A549 (cell line): Measurements from ENCODE around the gene ANKRD33B. TPM values are rescaled to one million over a fixed set of nuclear protein-coding genes. Genes with fewer than 3 reads are reported as not detected.

Experiments
- ATAC-seq, 2 experiments: fragments of 200-7000 bp in 1 of 2; fragments of >200 bp in 1 of 2; cut with Nextera tagmentation in 1 of 2; cut with Tn5 transposase in 1 of 2; 3 replicates each; pipeline versions ENCODE4 v1.8.0 to v1.9.1; 2018 to 2020; ENCODE audit warnings: mild to moderate bottlenecking in 1 of 2, moderate library complexity in 1 of 2
- CTCF ChIA-PET: fragments of 300-600 bp; sonication (Branson Sonifier 250); formaldehyde crosslinking; extraction: SDS; loops from one replicate; lab custom pipeline; 2021; ENCODE audit warnings: antibody characterized with exemption, inconsistent platforms; lab: Yijun Ruan, JAX
- POLR2A ChIA-PET: fragments of 350-600 bp; formaldehyde crosslinking; extraction: SDS; loops from one replicate; lab custom pipeline; 2021; ENCODE audit warnings: antibody characterized with exemption, inconsistent platforms; lab: Yijun Ruan, JAX
- DNase-seq, 2 experiments: peaks; one replicate each; pipeline versions ENCODE4 v3.0.0 to v3.0.0-alpha.2; 2011 to 2016; ENCODE audit warnings: low read depth in 1 of 2, low spot score in 1 of 2
- FAIRE-seq: peaks from 2 replicates; lab custom pipeline; 2011; peaks lifted over from hg19 to GRCh38; lab: Jason Lieb, UNC
- H3K27ac ChIP-seq, 2 experiments: fragments of >200 bp; sonication (Bioruptor Twin); formaldehyde crosslinking; 3 replicates each; pipeline ENCODE4 v1.5.1; 2016 to 2017
- H3K4me1 ChIP-seq: fragments of >200 bp; sonication (Bioruptor Twin); formaldehyde crosslinking; 3 replicates; pipeline ENCODE4 v1.6.1; 2016
- H3K4me2 ChIP-seq: fragments of >200 bp; sonication (Bioruptor Twin); formaldehyde crosslinking; 3 replicates; pipeline ENCODE4 v1.6.1; 2016
- H3K4me3 ChIP-seq: fragments of >200 bp; sonication (Bioruptor Twin); formaldehyde crosslinking; 3 replicates; pipeline ENCODE4 v1.5.1; 2016
- H3K9me3 ChIP-seq: fragments of >200 bp; sonication (Bioruptor Twin); formaldehyde crosslinking; 3 replicates; pipeline ENCODE4 v1.6.1; 2016
- ATOH8 ChIP-seq: fragments of 250-450 bp; sonication (Bioruptor Pico); IDR thresholded peaks from 2 replicates; pipeline ENCODE4 v1.5.0; 2020; ENCODE audit warnings: low read depth, mild to moderate bottlenecking, moderate library complexity
- CTCF ChIP-seq: fragments of >200 bp; sonication (Bioruptor Twin); formaldehyde crosslinking; IDR thresholded peaks from 3 replicates; pipeline ENCODE4 v1.5.1; 2016
- EHF ChIP-seq: fragments of 250-450 bp; sonication (Bioruptor Pico); IDR thresholded peaks from 2 replicates; pipeline ENCODE4 v1.5.0; 2020; ENCODE audit warnings: mild to moderate bottlenecking
- ESRRA ChIP-seq: fragments of 150-350 bp; IDR thresholded peaks from 2 replicates; pipeline ENCODE4 v1.6.1; 2014; ENCODE audit warnings: mild to moderate bottlenecking, low read length, borderline replicate concordance
- GATA3 ChIP-seq: IDR thresholded peaks from 2 replicates; pipeline ENCODE4 v1.6.1; 2012; ENCODE audit warnings: borderline replicate concordance
- HMGXB4 ChIP-seq: fragments of 250-450 bp; sonication (Bioruptor Pico); IDR thresholded peaks from 2 replicates; pipeline ENCODE4 v1.5.0; 2021; ENCODE audit warnings: mild to moderate bottlenecking, moderate library complexity, borderline replicate concordance
- MAFK ChIP-seq: fragments of 450-650 bp; IDR thresholded peaks from 2 replicates; pipeline ENCODE4 v1.6.1; 2014; ENCODE audit not compliant: partially characterized antibody
- MAX ChIP-seq: IDR thresholded peaks from 2 replicates; pipeline ENCODE4 v1.6.1; 2012
- MAZ ChIP-seq: fragments of 150-350 bp; IDR thresholded peaks from 2 replicates; pipeline ENCODE4 v1.6.1; 2014; ENCODE audit warnings: antibody characterized with exemption, low read depth, low read length, borderline replicate concordance
- MYC ChIP-seq: IDR thresholded peaks from 2 replicates; pipeline ENCODE4 v1.6.1; 2012; ENCODE audit warnings: mild to moderate bottlenecking, inconsistent platforms, low read length, improper control_type of control experiment, borderline replicate concordance
- POLR2AphosphoS2 ChIP-seq: conservative IDR thresholded peaks from 2 replicates; pipeline ENCODE4 v1.6.1; 2012; ENCODE audit warnings: low read length, improper control_type of control experiment, inconsistent platforms
- RAD21 ChIP-seq, 2 experiments: fragments of >200 bp in 1 of 2; sonication (Bioruptor Twin) in 1 of 2; formaldehyde crosslinking in 1 of 2; IDR thresholded peaks in 1 of 2; conservative IDR thresholded peaks in 1 of 2; 2 replicates in 1 of 2; 3 replicates in 1 of 2; pipeline ENCODE4 v1.6.1; 2012 to 2018; ENCODE audit warnings: inconsistent platforms in 1 of 2
- RARB ChIP-seq: fragments of 250-450 bp; sonication (Bioruptor Pico); IDR thresholded peaks from 2 replicates; pipeline ENCODE4 v1.8.0; 2021; ENCODE audit warnings: mild to moderate bottlenecking, moderate library complexity
- RCOR1 ChIP-seq: fragments of 150-350 bp; IDR thresholded peaks from 2 replicates; pipeline ENCODE4 v1.6.1; 2014; ENCODE audit warnings: antibody characterized with exemption, low read length, low read depth
- RFX5 ChIP-seq: fragments of 450-650 bp; IDR thresholded peaks from 2 replicates; pipeline ENCODE4 v1.7.1; 2014; ENCODE audit warnings: antibody characterized with exemption, mild to moderate bottlenecking, moderate library complexity
- RNF2 ChIP-seq: fragments of 200-600 bp; sonication (generic); IDR thresholded peaks from 2 replicates; pipeline ENCODE4 v1.6.1; 2016; ENCODE audit warnings: low read depth, mild to moderate bottlenecking, antibody characterized with exemption, moderate library complexity, borderline replicate concordance
- TFCP2L1 ChIP-seq: fragments of 250-450 bp; sonication (Bioruptor Pico); IDR thresholded peaks from 2 replicates; pipeline ENCODE4 v1.5.0; 2021; ENCODE audit warnings: mild to moderate bottlenecking
- ZFP36 ChIP-seq: fragments of 450-650 bp; IDR thresholded peaks from 2 replicates; pipeline ENCODE4 v1.6.1; 2014; ENCODE audit warnings: borderline replicate concordance; ENCODE audit not compliant: partially characterized antibody
- WGBS: methylation state at CpG from one replicate; pipeline ENCODE4 v1.1.6; 2017; ENCODE audit errors: missing lambda C conversion rate; 5-methylcytosine and 5-hydroxymethylcytosine counted together
- polyA plus RNA-seq, 4 experiments: library from polyadenylated mRNA; depleted of rRNA in 3 of 4; stranded (reverse); fragments of >200 nt; fragmentation: RNase III in 1 of 4; extraction: RNeasy Plus Mini Kit Qiagen cat#74134 plus additional on column Dnase treatment in 1 of 4; gene quantifications; 2 replicates in 3 of 4; 3 replicates in 1 of 4; pipeline ENCODE4 v1.2.3, GENCODE V29; 2011 to 2017

ANKRD33B gene
- polyA plus RNA-seq, 2 of the 4 experiments (the other 2 are of a cell fraction): 4.0 to 6.9 TPM

GRCh38 chr5:10654566-10654965 lies 90.7 kb downstream of the ANKRD33B start:
- H3K27ac ChIP-seq: no peak overlapping the region
- CTCF ChIA-PET: no interaction called here
- H3K9me3 ChIP-seq: no peaks in the 10 kb centered on the region
- no peak for DNase-seq
- TF ChIP-seq MAZ: no peak
- no peak for TF ChIP-seq RNF2
- no peak for TF ChIP-seq RARB (CRISPR knock-in tag)
- TF ChIP-seq MYC: no peak
- no peak for TF ChIP-seq GATA3
- TF ChIP-seq ESRRA: no peak
- no peak for TF ChIP-seq ZFP36
- no peak for TF ChIP-seq MAX
- TF ChIP-seq RCOR1: no peak
- TF ChIP-seq TFCP2L1 (CRISPR knock-in tag): no peak
- no peak for TF ChIP-seq POLR2AphosphoS2
- no peak for TF ChIP-seq RFX5
- no peak for TF ChIP-seq MAFK
- no peak for TF ChIP-seq EHF (CRISPR knock-in tag)
- no peak for TF ChIP-seq CTCF
- TF ChIP-seq HMGXB4 (CRISPR knock-in tag): no peak
- TF ChIP-seq, all 56 proteins: peak for 0
- no peak for ATAC-seq
- Histone ChIP-seq H3K4me2 (no peak overlapping the region), H3K4me3 (no peak overlapping the region), H3K4me1 (no peaks in the 10 kb centered on the region)
- POLR2A ChIA-PET: no interaction called here
- no peak for FAIRE-seq
- 91% methylated on average over 13 of the region's 13 CpGs for WGBS

- H3K4me2 ChIP-seq: no peak overlapping the region
- H3K9me3 ChIP-seq: no peaks in the 10 kb centered on the region
- no peak overlapping the region for H3K4me3 ChIP-seq
- FAIRE-seq (no peak), ATAC-seq (no peak; a peak in 1 of 6 replicates), DNase-seq (no peak)
- ChIA-PET CTCF (no interaction called here), POLR2A (no interaction called here)
- H3K4me1 ChIP-seq: no peaks in the 10 kb centered on the region
- WGBS: 88% methylated on average over 29 of the region's 29 CpGs
- no peak for TF ChIP-seq ATOH8
- no peak for TF ChIP-seq RAD21 (conservative IDR thresholded peaks at IDR 0.05 in 1 of 2, IDR thresholded peaks at IDR 0.05 in 1 of 2)
- H3K27ac ChIP-seq: no peak overlapping the region
Measured at GRCh38 chr5:10655161-10655971, 91.5 kb downstream of the ANKRD33B start.
